ENCODE data around the gene GAPT. TPM values are rescaled to one million over a fixed set of nuclear protein-coding genes. Genes with fewer than 3 reads are reported as not detected.

GAPT gene
- total and polyA plus RNA-seq, 7 donors = 0.03 to 0.53 (median 0.38) TPM; not detected in 2

DNA sequence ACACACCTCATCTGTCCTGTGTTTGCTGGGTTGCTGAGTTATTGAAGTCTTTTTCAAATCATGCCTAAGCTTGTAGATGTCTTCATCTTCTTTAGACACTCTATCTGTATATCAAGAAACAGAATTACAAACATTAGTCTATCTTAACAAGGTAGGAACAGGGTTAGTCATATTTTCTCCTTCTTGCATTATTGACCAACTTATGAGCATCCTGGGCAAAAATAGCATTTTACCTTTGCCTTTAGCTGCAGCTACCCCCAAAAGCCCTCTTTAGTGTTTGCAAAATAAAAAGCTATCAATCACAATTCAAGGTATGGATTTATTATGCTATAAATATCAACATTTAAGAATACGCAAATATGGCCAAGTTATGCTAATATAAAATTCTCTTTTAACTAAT, 34.7 kb upstream of the GAPT start:
- TF ChIP-seq, protein P1, sequence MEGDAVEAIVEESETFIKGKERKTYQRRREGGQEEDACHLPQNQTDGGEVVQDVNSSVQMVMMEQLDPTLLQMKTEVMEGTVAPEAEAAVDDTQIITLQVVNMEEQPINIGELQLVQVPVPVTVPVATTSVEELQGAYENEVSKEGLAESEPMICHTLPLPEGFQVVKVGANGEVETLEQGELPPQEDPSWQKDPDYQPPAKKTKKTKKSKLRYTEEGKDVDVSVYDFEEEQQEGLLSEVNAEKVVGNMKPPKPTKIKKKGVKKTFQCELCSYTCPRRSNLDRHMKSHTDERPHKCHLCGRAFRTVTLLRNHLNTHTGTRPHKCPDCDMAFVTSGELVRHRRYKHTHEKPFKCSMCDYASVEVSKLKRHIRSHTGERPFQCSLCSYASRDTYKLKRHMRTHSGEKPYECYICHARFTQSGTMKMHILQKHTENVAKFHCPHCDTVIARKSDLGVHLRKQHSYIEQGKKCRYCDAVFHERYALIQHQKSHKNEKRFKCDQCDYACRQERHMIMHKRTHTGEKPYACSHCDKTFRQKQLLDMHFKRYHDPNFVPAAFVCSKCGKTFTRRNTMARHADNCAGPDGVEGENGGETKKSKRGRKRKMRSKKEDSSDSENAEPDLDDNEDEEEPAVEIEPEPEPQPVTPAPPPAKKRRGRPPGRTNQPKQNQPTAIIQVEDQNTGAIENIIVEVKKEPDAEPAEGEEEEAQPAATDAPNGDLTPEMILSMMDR (IDR thresholded peaks at IDR 0.05) = no peak
- Histone ChIP-seq H3K36me3 (ENCODE audit: insufficient read depth in 1 of 2, low read depth in 1 of 2) (peaks cover 5 to 61% of the 10 kb centered on the region in 2 donors), H3K9me3 (no peaks in the 10 kb centered on the region), H3K4me3 (peak overlapping the region; percentile 86), H3K27me3 (ENCODE audit: insufficient read depth in 3 of 3, low read length in 2 of 3) (no peaks in the 10 kb centered on the region), H3K4me1 (peaks cover 7% of the 10 kb centered on the region), H3K27ac (no peak overlapping the region)
- 75 to 89% (median 85%) methylated on average over 1 of the region's 1 CpG for WGBS, 3 donors
- intact Hi-C loops (cut with DNase I) = loop anchor here (10.0 kb wide), 2 partner anchors 192 to 202 kb away; no protein-coding TSS in a partner anchor
- ATAC-seq (no peak), DNase-seq (no peak)

DNA sequence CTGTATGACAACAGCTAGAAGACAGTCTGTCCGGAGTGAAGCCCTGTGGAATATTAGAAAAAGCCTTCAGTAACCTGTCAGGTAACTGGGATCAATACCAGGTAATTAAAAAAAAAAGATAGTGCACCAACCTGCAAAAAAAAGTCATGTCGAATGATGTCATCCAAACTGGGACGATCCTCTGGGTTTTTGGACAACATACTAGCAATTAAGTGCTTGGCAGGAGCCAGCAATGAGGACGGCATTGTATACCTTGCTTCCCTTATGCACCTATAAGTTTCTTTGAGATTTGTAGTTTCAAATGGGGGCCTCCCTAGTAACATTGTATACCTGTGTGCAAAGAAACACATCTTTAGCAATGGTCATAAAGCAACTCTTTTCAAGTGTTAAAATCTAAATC, 34.2 kb upstream of the GAPT start:
- Histone ChIP-seq H3K4me1 (peaks cover 7% of the 10 kb centered on the region), H3K27me3 (ENCODE audit: insufficient read depth in 3 of 3, low read length in 2 of 3) (no peaks in the 10 kb centered on the region), H3K4me3 (peak overlapping the region; percentile 86), H3K36me3 (ENCODE audit: insufficient read depth in 1 of 2, low read depth in 1 of 2) (peaks cover 5 to 61% of the 10 kb centered on the region in 2 donors), H3K9me3 (no peaks in the 10 kb centered on the region), H3K27ac (no peak overlapping the region)
- TF ChIP-seq, protein P1 (IDR thresholded peaks at IDR 0.05) = no peak
- WGBS, 3 donors = 53 to 63% (median 53%) methylated on average over 4 of the region's 4 CpGs
- intact Hi-C loops (cut with DNase I) = loop anchor here (10.0 kb wide), 2 partner anchors 192 to 202 kb away; no protein-coding TSS in a partner anchor
- ATAC-seq (no peak), DNase-seq (no peak)

DNA sequence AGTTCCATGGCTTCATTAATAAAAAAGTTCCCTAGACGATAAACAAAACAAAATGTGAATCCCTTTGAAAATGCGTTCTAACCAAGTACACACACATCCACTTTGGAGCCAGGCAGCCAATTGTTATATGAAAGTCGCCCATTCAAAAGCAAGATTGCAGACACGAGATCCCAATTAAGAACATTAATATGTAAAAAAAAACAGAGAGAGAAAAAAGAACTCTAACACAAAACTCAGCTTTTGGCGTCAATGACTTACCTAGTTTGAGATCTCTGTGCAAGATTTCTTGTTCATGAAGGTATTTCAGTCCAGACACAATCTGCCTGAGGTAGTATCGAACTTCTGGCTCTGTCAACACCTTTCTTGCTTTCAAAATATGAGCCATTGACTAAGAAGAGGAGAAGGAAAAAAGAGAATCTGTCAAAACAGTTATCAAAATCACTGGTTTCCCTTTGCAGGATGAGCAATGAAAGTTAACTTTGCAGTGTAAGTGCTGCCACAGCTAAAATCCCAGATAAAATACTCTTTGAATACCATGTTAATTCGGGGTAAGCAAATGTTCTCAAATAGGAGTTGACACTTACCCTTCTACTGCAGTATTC, 33.0 kb upstream of the GAPT start:
- DNase-seq (no peak), ATAC-seq (no peak)
- TF ChIP-seq, protein P1 (IDR thresholded peaks at IDR 0.05) = no peak
- Histone ChIP-seq H3K27me3 (ENCODE audit: insufficient read depth in 3 of 3, low read length in 2 of 3) (no peaks in the 10 kb centered on the region), H3K27ac (peak overlapping the region; percentile 95), H3K4me1 (peaks cover 9% of the 10 kb centered on the region), H3K9me3 (no peaks in the 10 kb centered on the region), H3K4me3 (peak overlapping the region; percentile 86), H3K36me3 (ENCODE audit: insufficient read depth in 1 of 2, low read depth in 1 of 2) (peaks cover 5 to 54% of the 10 kb centered on the region in 2 donors)
- intact Hi-C loops (cut with DNase I) = loop anchor here (10.0 kb wide), 2 partner anchors 193 to 203 kb away; no protein-coding TSS in a partner anchor
- 34 to 43% (median 38%) methylated on average over 7 of the region's 7 CpGs for WGBS, 3 donors

DNA sequence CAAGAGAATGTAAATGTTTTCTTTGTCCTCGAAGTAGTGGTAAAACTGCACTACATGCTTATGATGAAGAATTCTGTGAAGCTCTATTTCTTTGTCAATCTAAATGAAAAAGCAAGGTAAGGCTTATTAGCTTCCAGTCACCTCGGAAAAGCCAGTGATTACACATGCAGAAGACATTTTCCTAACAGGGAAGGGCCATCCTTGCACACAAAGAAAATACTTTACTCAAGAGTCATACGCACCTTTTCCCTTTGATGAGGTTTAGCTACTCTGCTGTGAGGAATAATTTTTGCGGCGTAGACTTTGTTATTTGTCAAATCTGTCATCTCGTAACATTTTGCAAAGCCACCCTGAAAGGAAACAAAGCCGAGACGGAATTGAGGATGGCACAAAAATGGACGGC, 32.5 kb upstream of the GAPT start:
- Histone ChIP-seq H3K36me3 (ENCODE audit: insufficient read depth in 1 of 2, low read depth in 1 of 2) (peaks cover 5 to 49% of the 10 kb centered on the region in 2 donors), H3K9me3 (no peaks in the 10 kb centered on the region), H3K4me1 (peaks cover 9% of the 10 kb centered on the region), H3K27me3 (ENCODE audit: insufficient read depth in 3 of 3, low read length in 2 of 3) (no peaks in the 10 kb centered on the region), H3K27ac (peak overlapping the region; percentile 95), H3K4me3 (peak overlapping the region; percentile 86)
- DNase-seq (no peak), ATAC-seq (no peak)
- 12 to 32% (median 20%) methylated on average over 9 of the region's 9 CpGs for WGBS, 3 donors
- TF ChIP-seq, protein P1 (IDR thresholded peaks at IDR 0.05) = no peak
- intact Hi-C loops (cut with DNase I) = loop anchor here (10.0 kb wide), 2 partner anchors 194 to 204 kb away; no protein-coding TSS in a partner anchor

All from psoas muscle (tissue), 8 donors.